Right lobe of liver (tissue), 4 donors: Measurements from ENCODE around the gene LIMK2.

ENCODE experiments used
- POLR2A ChIP-seq: fragments of 450-650 bp; IDR thresholded peaks from one replicate; pipeline ENCODE4 v1.6.1; 2017; ENCODE audit warnings: antibody characterized with exemption, mild to moderate bottlenecking
- TF ChIP-seq, protein P1 (sequence below), 4 donors: fragments of 200-600 bp in 3 of 4; fragments of 450-650 bp in 1 of 4; IDR thresholded peaks; one replicate each; pipeline versions ENCODE4 v1.5.1 to v1.8.0; 2016 to 2022; ENCODE audit warnings: antibody characterized with exemption in 4 of 4, mild to moderate bottlenecking in 2 of 4
- donor health status: DM: no; HTN: no; CAD: no.
- donor health status: DM: no; HTN: no; CAD: no.
- donor health status: DM: no; HTN: yes; CAD: no.

- TF ChIP-seq POLR2A = no peak
- TF ChIP-seq, protein P1, sequence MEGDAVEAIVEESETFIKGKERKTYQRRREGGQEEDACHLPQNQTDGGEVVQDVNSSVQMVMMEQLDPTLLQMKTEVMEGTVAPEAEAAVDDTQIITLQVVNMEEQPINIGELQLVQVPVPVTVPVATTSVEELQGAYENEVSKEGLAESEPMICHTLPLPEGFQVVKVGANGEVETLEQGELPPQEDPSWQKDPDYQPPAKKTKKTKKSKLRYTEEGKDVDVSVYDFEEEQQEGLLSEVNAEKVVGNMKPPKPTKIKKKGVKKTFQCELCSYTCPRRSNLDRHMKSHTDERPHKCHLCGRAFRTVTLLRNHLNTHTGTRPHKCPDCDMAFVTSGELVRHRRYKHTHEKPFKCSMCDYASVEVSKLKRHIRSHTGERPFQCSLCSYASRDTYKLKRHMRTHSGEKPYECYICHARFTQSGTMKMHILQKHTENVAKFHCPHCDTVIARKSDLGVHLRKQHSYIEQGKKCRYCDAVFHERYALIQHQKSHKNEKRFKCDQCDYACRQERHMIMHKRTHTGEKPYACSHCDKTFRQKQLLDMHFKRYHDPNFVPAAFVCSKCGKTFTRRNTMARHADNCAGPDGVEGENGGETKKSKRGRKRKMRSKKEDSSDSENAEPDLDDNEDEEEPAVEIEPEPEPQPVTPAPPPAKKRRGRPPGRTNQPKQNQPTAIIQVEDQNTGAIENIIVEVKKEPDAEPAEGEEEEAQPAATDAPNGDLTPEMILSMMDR (IDR thresholded peaks at IDR 0.05) = no peak
These were observed 19.6 kb upstream of the LIMK2 start for GRCh38 chr22:31192513-31192912.
